Smooth muscle cell of the brain vasculature (primary cell): Measurements from ENCODE around the gene SOWAHA.
"Not testable (repeated sequence)": the region's sequence is repeated elsewhere in the genome, so short reads cannot be mapped to it uniquely, and the experiment has no call there.

Experiments used
- DNase-seq: peaks from one replicate; pipeline ENCODE4 v3.0.0-alpha.2; 2012; ENCODE audit warnings: low read depth, low spot score

Gene SOWAHA

GRCh38 chr5:132806804-132807162, 6.3 kb upstream of the SOWAHA start:
- DNase-seq = not testable (repeated sequence)

- no peak for DNase-seq
These were observed 5.8 kb upstream of the SOWAHA start for GRCh38 chr5:132807163-132807838.

GRCh38 chr5:132808448-132808847, 4.7 kb upstream of the SOWAHA start:
- no peak for DNase-seq

- DNase-seq = no peak
These were observed 4.2 kb upstream of the SOWAHA start for GRCh38 chr5:132808866-132809265.

GRCh38 chr5:132810605-132811004, 2.5 kb upstream of the SOWAHA start:
- DNase-seq = no peak

- DNase-seq = no peak
These were observed 858 bp upstream of the SOWAHA start for GRCh38 chr5:132812123-132812765.

- no peak for DNase-seq
These were observed 749 bp downstream of the SOWAHA start for GRCh38 chr5:132813599-132814502.

GRCh38 chr5:132814503-132815294, 1.6 kb downstream of the SOWAHA start:
- no peak for DNase-seq

- DNase-seq = no peak
These were observed 2.4 kb downstream of the SOWAHA start for GRCh38 chr5:132815454-132815853.

- no peak for DNase-seq
These were observed 3.0 kb downstream of the SOWAHA start for GRCh38 chr5:132816083-132816482.

GRCh38 chr5:132816554-132816953, 3.5 kb downstream of the SOWAHA start:
- no peak for DNase-seq

GRCh38 chr5:132817011-132817410, 3.9 kb downstream of the SOWAHA start:
- no peak for DNase-seq

GRCh38 chr5:132819468-132819867, 6.4 kb downstream of the SOWAHA start:
- DNase-seq = no peak

- peak; percentile 78 for DNase-seq
These were observed 7.2 kb downstream of the SOWAHA start for GRCh38 chr5:132820162-132820754.

GRCh38 chr5:132821350-132821749, 8.2 kb downstream of the SOWAHA start:
- DNase-seq = no peak

- DNase-seq = no peak
These were observed 8.7 kb downstream of the SOWAHA start for GRCh38 chr5:132821791-132822190.

GRCh38 chr5:132822650-132823480, 9.8 kb downstream of the SOWAHA start:
- no peak for DNase-seq

- DNase-seq = no peak
These were observed 10.5 kb downstream of the SOWAHA start for GRCh38 chr5:132823481-132824050.

- no peak for DNase-seq
These were observed 11.3 kb downstream of the SOWAHA start for GRCh38 chr5:132824426-132824825.
